K562 (cell line): ENCODE data around the gene RAB5A. TPM values are rescaled to one million over a fixed set of nuclear protein-coding genes. Genes with fewer than 3 reads are reported as not detected.

ENCODE experiments used
- CHD2 ChIP-seq: IDR thresholded peaks from 2 replicates; pipeline ENCODE4 v1.6.1; 2011; ENCODE audit warnings: low read depth, low read length
- ELF1 ChIP-seq: fragments of 200-800 bp; sonication (Bioruptor generic); IDR thresholded peaks from 2 replicates; pipeline ENCODE4 v1.6.1; 2016; ENCODE audit warnings: missing genetic modification characterization, missing compliant biosample characterization
- FIP1L1 ChIP-seq: fragments of 200-400 bp; formaldehyde crosslinking; IDR thresholded peaks from 2 replicates; pipeline ENCODE4 v1.6.1; 2018; ENCODE audit warnings: mild to moderate bottlenecking, low read depth, low read length; ENCODE audit not compliant: poor library complexity, severe bottlenecking
- FOXP1 ChIP-seq: sonication (generic); formaldehyde crosslinking; IDR thresholded peaks from 2 replicates; pipeline ENCODE4 v1.8.0; 2022; ENCODE audit warnings: mild to moderate bottlenecking, missing genetic modification reagents
- HMG20A ChIP-seq: fragments of 450-650 bp; formaldehyde crosslinking; conservative IDR thresholded peaks from 2 replicates; pipeline ENCODE4 v1.4.0; 2020; ENCODE audit warnings: mild to moderate bottlenecking, mixed read lengths
- HNRNPH1 ChIP-seq: fragments of 200-400 bp; formaldehyde crosslinking; optimal IDR thresholded peaks from 2 replicates; pipeline ENCODE3; 2017; ENCODE audit warnings: low read depth, mild to moderate bottlenecking, low read length, moderate library complexity
- MBD2 ChIP-seq: sonication (generic); IDR thresholded peaks from 2 replicates; pipeline ENCODE4 v1.6.1; 2016; ENCODE audit warnings: low read depth, borderline replicate concordance
- MEIS2 ChIP-seq: fragments of 450-650 bp; IDR thresholded peaks from 2 replicates; pipeline ENCODE4 v1.6.1; 2014; ENCODE audit warnings: mild to moderate bottlenecking; ENCODE audit not compliant: partially characterized antibody
- PRPF4 ChIP-seq: fragments of 200-400 bp; formaldehyde crosslinking; IDR thresholded peaks from one replicate; pipeline ENCODE4 v1.6.1; 2017; ENCODE audit warnings: low read length, low read depth, mild to moderate bottlenecking; ENCODE audit not compliant: insufficient read depth, poor library complexity, severe bottlenecking
- RBFOX2 ChIP-seq: fragments of 200-400 bp; formaldehyde crosslinking; IDR thresholded peaks from 2 replicates; pipeline ENCODE4 v1.6.1; 2017; ENCODE audit warnings: low read depth, mild to moderate bottlenecking, low read length, moderate library complexity
- SIN3B ChIP-seq: fragments of 450-650 bp; IDR thresholded peaks from 2 replicates; pipeline ENCODE4 v1.6.1; 2017; ENCODE audit warnings: low read depth, mild to moderate bottlenecking, moderate library complexity
- SIX5 ChIP-seq, 2 experiments: IDR thresholded peaks; 2 replicates each; pipeline ENCODE4 v1.6.1; 2011; ENCODE audit warnings: low read length in 2 of 2, borderline replicate concordance in 1 of 2, low read depth in 1 of 2, mild to moderate bottlenecking in 1 of 2, moderate library complexity in 1 of 2; ENCODE audit not compliant: insufficient read depth in 1 of 2
- SUPT5H ChIP-seq: fragments of 450-650 bp; IDR thresholded peaks from 2 replicates; pipeline ENCODE4 v1.6.1; 2016
- TAF15 ChIP-seq: fragments of 200-400 bp; formaldehyde crosslinking; IDR thresholded peaks from 2 replicates; pipeline ENCODE4 v1.6.1; 2017; ENCODE audit warnings: mild to moderate bottlenecking, low read depth, low read length, moderate library complexity
- TBP ChIP-seq: optimal IDR thresholded peaks from 2 replicates; pipeline ENCODE3; 2011; ENCODE audit warnings: low read depth, low read length, improper control_type of control experiment
- ZNF174 ChIP-seq: fragments of 250-450 bp; sonication (Bioruptor Pico); IDR thresholded peaks from 2 replicates; pipeline ENCODE4 v1.4.0; 2020; ENCODE audit warnings: mild to moderate bottlenecking
- ZNF184 ChIP-seq: sonication (generic); formaldehyde crosslinking; IDR thresholded peaks from 2 replicates; pipeline ENCODE4 v1.5.0; 2020; ENCODE audit warnings: missing genetic modification reagents
- ZNF212 ChIP-seq: fragments of 450-650 bp; formaldehyde crosslinking; IDR thresholded peaks from 2 replicates; pipeline ENCODE4 v1.4.0; 2020; ENCODE audit warnings: mild to moderate bottlenecking
- ZNF23 ChIP-seq: fragments of 250-450 bp; sonication (Bioruptor Pico); IDR thresholded peaks from 2 replicates; pipeline ENCODE4 v1.4.0; 2020; ENCODE audit warnings: mild to moderate bottlenecking
- ZNF239 ChIP-seq: fragments of 250-450 bp; sonication (Bioruptor Pico); IDR thresholded peaks from 2 replicates; pipeline ENCODE4 v1.4.0; 2020; ENCODE audit warnings: mild to moderate bottlenecking
- ZNF280A ChIP-seq: fragments of 450-650 bp; IDR thresholded peaks from 2 replicates; pipeline ENCODE4 v1.6.1; 2018; ENCODE audit warnings: mild to moderate bottlenecking, low read depth; ENCODE audit not compliant: partially characterized antibody
- ZNF436 ChIP-seq: fragments of 250-450, 450-650 bp; sonication (Bioruptor Pico); formaldehyde crosslinking; IDR thresholded peaks from 2 replicates; pipeline ENCODE4 v1.7.0; 2020; ENCODE audit warnings: mild to moderate bottlenecking
- ZNF778 ChIP-seq: fragments of 450-650 bp; formaldehyde crosslinking; IDR thresholded peaks from 2 replicates; pipeline ENCODE4 v1.4.0; 2020; ENCODE audit warnings: mild to moderate bottlenecking, moderate library complexity
- ZNF785 ChIP-seq: fragments of 250-450 bp; sonication (Bioruptor Pico); IDR thresholded peaks from 2 replicates; pipeline ENCODE4 v1.4.0; 2020; ENCODE audit warnings: mild to moderate bottlenecking
- polyA plus RNA-seq, 8 experiments: library from polyadenylated mRNA; depleted of rRNA in 4 of 8; stranded (reverse) in 5 of 8; unstranded in 3 of 8; fragments of >200 nt; fragmentation: Nextera tagmentation in 2 of 8; fragmentation: Illumina TruSeq in 1 of 8; extraction: Ambion mirVana in 2 of 8; extraction: Trizol in 1 of 8; gene quantifications; 2 replicates each; pipeline versions ENCODE4 v1.2.1 to v1.2.3, GENCODE V29; 2011 to 2014; ENCODE audit warnings: inconsistent platforms in 1 of 8, missing spikeins in 1 of 8
- total RNA-seq, 7 experiments: library from RNA; depleted of rRNA in 6 of 7; stranded (reverse); fragments of >200 nt in 6 of 7; fragmentation: Illumina TruSeq in 2 of 7; extraction: Trizol in 2 of 7; gene quantifications; 2 replicates each; pipeline versions ENCODE4 v1.2.1 to v1.2.3, GENCODE V29; 2011 to 2021; ENCODE audit warnings: low replicate concordance in 1 of 7
- TF ChIP-seq, protein P1 (sequence below): sonication (generic); formaldehyde crosslinking; IDR thresholded peaks from 2 replicates; pipeline ENCODE4 v1.8.1; 2023; ENCODE audit warnings: mild to moderate bottlenecking, missing genetic modification reagents
- TF ChIP-seq, protein P2 (sequence below): fragments of 450-650 bp; formaldehyde crosslinking; IDR thresholded peaks from 2 replicates; pipeline ENCODE4 v1.4.0; 2020; ENCODE audit warnings: mild to moderate bottlenecking, mixed read lengths
- TF ChIP-seq, protein P3 (sequence below): fragments of 250-450 bp; sonication (Bioruptor Pico); IDR thresholded peaks from 2 replicates; pipeline ENCODE4 v1.8.0; 2022; ENCODE audit warnings: moderate library complexity, mild to moderate bottlenecking, inconsistent platforms

Gene RAB5A
- total and polyA plus RNA-seq, 9 of the 15 experiments (the other 6 are each of a cell fraction or from before 2014, with no cell fraction given), result 28.3 to 64.2 (median 49.0) TPM

DNA sequence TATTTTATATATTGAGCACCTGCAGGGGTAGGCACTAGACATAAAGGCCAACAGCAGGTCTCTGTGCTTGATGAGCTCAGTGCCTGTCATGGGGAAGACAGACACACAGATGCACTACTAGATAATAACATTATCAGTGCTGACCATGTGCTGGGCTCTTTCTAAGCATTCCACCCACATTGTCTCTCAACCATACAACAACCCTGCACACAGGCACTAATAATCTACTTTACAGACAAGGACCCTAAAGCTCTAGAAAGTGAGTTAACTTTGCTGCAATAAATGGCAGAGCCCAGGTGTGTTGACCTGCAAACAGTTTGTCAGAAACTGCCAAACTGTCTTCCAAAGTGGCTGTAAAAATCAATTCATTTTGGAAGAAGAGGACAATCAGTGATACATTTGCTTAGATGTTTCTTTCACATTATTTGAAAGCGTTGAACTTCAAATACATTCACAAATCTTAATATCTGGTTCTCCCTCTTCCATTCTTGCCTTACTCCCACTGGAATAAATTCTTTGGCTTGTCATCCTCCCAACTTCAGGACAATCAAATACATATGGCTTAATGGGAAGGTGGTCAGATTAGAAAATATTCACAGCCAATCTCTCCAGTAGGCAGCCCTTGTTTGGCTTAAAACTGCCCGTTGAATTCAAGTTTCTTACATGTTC lies 76.2 kb downstream of the RAB5A start (continued):
- no peak for TF ChIP-seq ZNF23 (CRISPR knock-in tag)
- TF ChIP-seq ZNF436, result no peak
- TF ChIP-seq HMG20A (CRISPR knock-in tag), result no peak
- no peak for TF ChIP-seq ZNF239 (CRISPR knock-in tag)
- TF ChIP-seq SUPT5H, result no peak
- peak; percentile 74 for TF ChIP-seq MBD2
- TF ChIP-seq HNRNPH1, result no peak
- no peak for TF ChIP-seq ZNF212
- TF ChIP-seq ZNF280A, result no peak
- TF ChIP-seq RBFOX2, result no peak
- no peak for TF ChIP-seq ZNF778
- no peak for TF ChIP-seq ZNF174 (CRISPR knock-in tag)
- TF ChIP-seq, protein P1, sequence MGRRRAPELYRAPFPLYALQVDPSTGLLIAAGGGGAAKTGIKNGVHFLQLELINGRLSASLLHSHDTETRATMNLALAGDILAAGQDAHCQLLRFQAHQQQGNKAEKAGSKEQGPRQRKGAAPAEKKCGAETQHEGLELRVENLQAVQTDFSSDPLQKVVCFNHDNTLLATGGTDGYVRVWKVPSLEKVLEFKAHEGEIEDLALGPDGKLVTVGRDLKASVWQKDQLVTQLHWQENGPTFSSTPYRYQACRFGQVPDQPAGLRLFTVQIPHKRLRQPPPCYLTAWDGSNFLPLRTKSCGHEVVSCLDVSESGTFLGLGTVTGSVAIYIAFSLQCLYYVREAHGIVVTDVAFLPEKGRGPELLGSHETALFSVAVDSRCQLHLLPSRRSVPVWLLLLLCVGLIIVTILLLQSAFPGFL (CRISPR knock-in tag), result no peak
- peak; percentile 99 for TF ChIP-seq MEIS2
- no peak for TF ChIP-seq CHD2
- TF ChIP-seq, protein P2, sequence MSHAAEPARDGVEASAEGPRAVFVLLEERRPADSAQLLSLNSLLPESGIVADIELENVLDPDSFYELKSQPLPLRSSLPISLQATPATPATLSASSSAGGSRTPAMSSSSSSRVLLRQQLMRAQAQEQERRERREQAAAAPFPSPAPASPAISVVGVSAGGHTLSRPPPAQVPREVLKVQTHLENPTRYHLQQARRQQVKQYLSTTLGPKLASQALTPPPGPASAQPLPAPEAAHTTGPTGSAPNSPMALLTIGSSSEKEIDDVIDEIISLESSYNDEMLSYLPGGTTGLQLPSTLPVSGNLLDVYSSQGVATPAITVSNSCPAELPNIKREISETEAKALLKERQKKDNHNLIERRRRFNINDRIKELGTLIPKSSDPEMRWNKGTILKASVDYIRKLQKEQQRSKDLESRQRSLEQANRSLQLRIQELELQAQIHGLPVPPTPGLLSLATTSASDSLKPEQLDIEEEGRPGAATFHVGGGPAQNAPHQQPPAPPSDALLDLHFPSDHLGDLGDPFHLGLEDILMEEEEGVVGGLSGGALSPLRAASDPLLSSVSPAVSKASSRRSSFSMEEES (CRISPR knock-in tag), result no peak
- TF ChIP-seq TAF15, result no peak
- TF ChIP-seq PRPF4, result no peak
- TF ChIP-seq, protein P3, sequence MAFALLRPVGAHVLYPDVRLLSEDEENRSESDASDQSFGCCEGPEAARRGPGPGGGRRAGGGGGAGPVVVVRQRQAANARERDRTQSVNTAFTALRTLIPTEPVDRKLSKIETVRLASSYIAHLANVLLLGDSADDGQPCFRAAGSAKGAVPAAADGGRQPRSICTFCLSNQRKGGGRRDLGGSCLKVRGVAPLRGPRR, result no peak
- TF ChIP-seq TBP, result no peak
- no peak for TF ChIP-seq FIP1L1
- no peak for TF ChIP-seq ZNF785
- TF ChIP-seq FOXP1 (CRISPR knock-in tag), result peak; percentile 55; the same call in 1 of the 2 replicates
- TF ChIP-seq SIN3B, result no peak
- no peak for TF ChIP-seq ZNF184 (CRISPR knock-in tag)
- no peak for TF ChIP-seq SIX5 (IDR thresholded peaks at IDR 0.05; ENCODE audit: borderline replicate concordance in 1 of 2, insufficient read depth in 1 of 2, low read depth in 1 of 2, low read length in 2 of 2)
- 0 out of 2 replicates have a peak, but pooled peaks have one; percentile 3 for TF ChIP-seq ELF1 (tag)
